Uterus (tissue), 4 donors: ENCODE measurements around the gene SOX5. TPM values are rescaled to one million over a fixed set of nuclear protein-coding genes. Genes with fewer than 3 reads are reported as not detected.

ENCODE experiments used
- DNase-seq, 2 donors: peaks; one replicate each; pipeline ENCODE4 v3.0.0-alpha.2; 2019 to 2020
- H3K27ac ChIP-seq, 2 donors: fragments of 200-600 bp; sonication (generic); 1 replicate in 1 of 2; 2 replicates in 1 of 2; pipeline ENCODE4 v1.5.1; 2016 to 2018
- H3K27me3 ChIP-seq, 2 donors: fragments of 200-600 bp; sonication (generic); one replicate each; pipeline ENCODE4 v1.5.1; 2018 to 2019; ENCODE audit warnings: control low read depth in 1 of 2
- H3K36me3 ChIP-seq, 2 donors: fragments of 200-600 bp; sonication (generic); one replicate each; pipeline ENCODE4 v1.5.1; 2019; ENCODE audit warnings: control low read depth in 1 of 2
- H3K4me1 ChIP-seq, 2 donors: fragments of 200-600 bp; sonication (generic); one replicate each; pipeline ENCODE4 v1.5.1; 2018 to 2019; ENCODE audit warnings: control low read depth in 1 of 2
- H3K4me3 ChIP-seq, 2 donors: fragments of 200-600 bp; sonication (generic); 1 replicate in 1 of 2; 2 replicates in 1 of 2; pipeline ENCODE4 v1.5.1; 2018 to 2019; ENCODE audit warnings: mild to moderate bottlenecking in 1 of 2
- H3K9me3 ChIP-seq, 2 donors: fragments of 200-600 bp; sonication (generic); one replicate each; pipeline ENCODE4 v1.5.1; 2019; ENCODE audit warnings: control low read depth in 1 of 2
- CTCF ChIP-seq, 4 experiments: fragments of 200-600 bp in 2 of 4; fragments of 450-650 bp in 2 of 4; sonication (generic) in 2 of 4; IDR thresholded peaks; one replicate each; pipeline ENCODE4 v1.5.1; 2016 to 2019; ENCODE audit warnings: antibody characterized with exemption in 4 of 4, mild to moderate bottlenecking in 2 of 4, moderate library complexity in 1 of 4
- POLR2A ChIP-seq, 2 donors: fragments of 450-650 bp; IDR thresholded peaks; one replicate each; pipeline ENCODE4 v1.6.1; 2016; ENCODE audit warnings: antibody characterized with exemption in 2 of 2, mild to moderate bottlenecking in 1 of 2, moderate library complexity in 1 of 2
- intact Hi-C: fragments of 100-400 bp; cut with DNase I; formaldehyde crosslinking; loops from one replicate; pipeline ENCODE4 v1.15.1; 2023; ENCODE audit warnings: low total_unique reads
- total RNA-seq, 4 donors: library from RNA; depleted of rRNA in 3 of 4; stranded (reverse); fragments of >200 nt in 3 of 4; gene quantifications; one replicate each; pipeline versions ENCODE4 v1.1.0 to v1.2.4, GENCODE V29; 2014 to 2023
- donor health status: DM: yes; HTN: yes; CAD: no.

SOX5 gene
- total RNA-seq, 4 donors from 2014 or later, result 9.1 to 69.5 (median 31.2) TPM

GRCh38 chr12:23581913-23582312 lies 367.6 kb downstream of the SOX5 start:
- Histone ChIP-seq H3K9me3 (no peaks in the 10 kb centered on the region), H3K36me3 (no peaks in the 10 kb centered on the region), H3K4me3 (no peak overlapping the region), H3K27ac (no peak overlapping the region), H3K27me3 (no peaks in the 10 kb centered on the region), H3K4me1 (no peaks in the 10 kb centered on the region)
- intact Hi-C loops, result no loop called here
- DNase-seq, result no peak
- TF ChIP-seq CTCF (IDR thresholded peaks at IDR 0.05) (no peak), POLR2A (IDR thresholded peaks at IDR 0.05) (no peak)

DNA sequence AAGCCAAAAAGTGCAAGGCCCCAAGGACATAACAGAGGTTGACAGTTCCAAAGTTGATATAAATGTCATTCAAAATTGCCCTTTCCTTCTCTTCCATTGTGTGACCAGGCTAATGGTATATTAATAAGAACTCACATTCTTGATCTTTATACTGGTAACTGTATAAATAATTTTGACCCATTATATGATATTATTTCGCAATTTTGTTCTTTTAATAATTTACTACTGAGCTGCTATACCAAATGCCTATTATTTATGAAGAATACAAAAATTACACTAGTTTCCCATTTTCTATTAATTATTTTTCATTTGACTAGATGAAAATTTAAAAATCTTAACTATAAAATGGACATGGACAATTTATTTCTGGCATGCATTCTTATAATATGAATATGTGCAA lies 370.2 kb downstream of the SOX5 start:
- Histone ChIP-seq H3K27me3 (no peaks in the 10 kb centered on the region), H3K9me3 (no peaks in the 10 kb centered on the region), H3K4me3 (no peak overlapping the region), H3K27ac (no peak overlapping the region), H3K36me3 (no peaks in the 10 kb centered on the region), H3K4me1 (no peaks in the 10 kb centered on the region)
- intact Hi-C loops, result no loop called here
- no peak for DNase-seq
- TF ChIP-seq CTCF (IDR thresholded peaks at IDR 0.05) (no peak), POLR2A (IDR thresholded peaks at IDR 0.05) (no peak)

DNA sequence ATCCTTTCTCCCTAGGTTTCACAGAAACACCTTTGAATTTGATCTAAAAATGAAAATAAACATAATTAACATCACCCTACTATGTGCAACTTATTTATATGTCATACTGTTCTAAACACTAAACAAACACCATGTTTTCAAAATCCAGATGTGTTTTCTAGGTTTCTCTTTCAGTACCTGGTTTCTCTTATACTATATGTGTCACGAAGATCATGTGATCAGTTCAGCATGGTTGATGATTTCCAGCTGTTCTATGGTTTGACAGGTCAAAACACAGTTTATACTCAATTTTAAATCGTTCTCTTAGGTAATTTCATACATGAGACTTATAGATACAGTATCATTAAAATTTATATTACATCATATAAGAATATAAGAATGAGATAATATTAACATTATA lies 373.1 kb downstream of the SOX5 start:
- TF ChIP-seq CTCF (IDR thresholded peaks at IDR 0.05) (no peak), POLR2A (IDR thresholded peaks at IDR 0.05) (no peak)
- Histone ChIP-seq H3K27ac (no peak overlapping the region), H3K4me1 (no peaks in the 10 kb centered on the region), H3K4me3 (no peak overlapping the region), H3K36me3 (no peaks in the 10 kb centered on the region), H3K9me3 (no peaks in the 10 kb centered on the region), H3K27me3 (no peaks in the 10 kb centered on the region)
- no peak for DNase-seq
- intact Hi-C loops, result no loop called here

DNA sequence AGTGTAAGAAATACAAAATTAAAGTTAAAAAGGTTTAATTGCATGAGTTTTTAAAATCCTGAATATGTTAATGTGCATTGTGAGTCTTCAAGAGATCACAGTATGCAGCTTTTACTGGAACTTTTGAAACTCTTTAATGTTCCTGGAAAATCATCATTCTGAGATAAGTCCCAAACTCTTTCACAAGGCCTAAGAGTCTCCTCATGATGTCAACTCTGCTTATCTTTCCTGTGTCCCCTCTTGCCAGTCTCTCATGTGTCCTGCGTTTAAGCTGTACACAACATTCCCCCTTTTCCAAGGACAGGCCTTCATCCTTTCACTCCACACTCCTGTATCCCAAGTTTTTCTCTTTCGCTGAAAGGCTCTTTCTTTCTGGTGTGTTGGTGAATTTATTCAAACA lies 380.1 kb downstream of the SOX5 start:
- no peak for DNase-seq
- intact Hi-C loops, result no loop called here
- Histone ChIP-seq H3K27me3 (no peaks in the 10 kb centered on the region), H3K9me3 (no peaks in the 10 kb centered on the region), H3K4me1 (no peaks in the 10 kb centered on the region), H3K27ac (no peak overlapping the region), H3K4me3 (no peak overlapping the region), H3K36me3 (no peaks in the 10 kb centered on the region)
- TF ChIP-seq POLR2A (IDR thresholded peaks at IDR 0.05) (no peak), CTCF (IDR thresholded peaks at IDR 0.05) (no peak)

DNA sequence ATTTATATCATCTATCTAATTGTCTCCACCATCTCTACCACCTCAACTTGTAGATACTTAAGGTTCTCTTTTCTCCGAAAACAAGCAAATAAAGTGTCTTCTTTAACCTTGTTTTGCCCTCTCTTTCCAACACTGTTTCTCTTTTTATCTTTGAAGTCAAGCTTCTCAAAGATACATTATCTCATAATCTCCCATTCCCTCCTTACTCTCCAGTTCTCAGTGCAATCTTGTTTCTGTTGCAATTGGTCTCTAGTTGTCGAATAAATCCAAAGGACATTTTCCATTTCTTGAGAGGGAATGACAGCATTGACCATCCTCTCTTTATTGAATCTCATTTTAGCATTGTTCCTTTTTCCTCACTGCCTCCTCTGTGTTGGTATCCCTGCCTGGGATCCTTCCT lies 383.3 kb downstream of the SOX5 start:
- no peaks in the 10 kb centered on the region for H3K9me3 ChIP-seq
- TF ChIP-seq POLR2A (IDR thresholded peaks at IDR 0.05) (no peak), CTCF (IDR thresholded peaks at IDR 0.05) (no peak)
- no peaks in the 10 kb centered on the region for H3K27me3 ChIP-seq
- DNase-seq, result no peak
- H3K27ac ChIP-seq, result no peak overlapping the region
- H3K36me3 ChIP-seq, result no peaks in the 10 kb centered on the region
- H3K4me1 ChIP-seq, result no peaks in the 10 kb centered on the region
- no peak overlapping the region for H3K4me3 ChIP-seq
- intact Hi-C loops, result no loop called here
